Measurements from ENCODE around the gene NUDT21.
"Not testable (repeated sequence)": the region's sequence is repeated elsewhere in the genome, so short reads cannot be mapped to it uniquely, and the experiment has no call there.

The NUDT21 gene

DNA sequence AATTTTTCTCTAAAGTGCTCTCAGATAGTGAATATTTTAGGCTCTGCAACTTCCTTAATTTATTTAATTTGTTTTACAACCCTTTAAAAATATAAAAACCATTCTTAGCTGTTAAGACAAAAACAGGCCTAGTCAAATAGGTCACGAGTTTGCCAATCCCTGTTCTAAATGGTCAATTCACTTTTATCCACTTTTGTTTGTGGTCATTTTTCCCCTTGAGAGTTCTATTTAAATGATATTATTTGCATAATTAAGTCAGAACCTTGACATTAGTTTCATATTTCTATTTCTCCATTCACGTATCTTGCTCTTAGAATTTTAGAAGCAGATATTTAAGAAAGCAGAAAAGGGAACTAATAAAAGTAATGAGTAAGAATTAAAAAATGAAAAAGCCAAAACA lies 29.8 kb downstream of the NUDT21 start:
- in situ Hi-C loops (cut with HindIII; ENCODE audit: low sequenced_read_pairs): no loop called here

- in situ Hi-C loops (cut with HindIII; ENCODE audit: low sequenced_read_pairs): no loop called here
Observed at GRCh38 chr16:56420613-56421012, 30.5 kb downstream of the NUDT21 start.

DNA sequence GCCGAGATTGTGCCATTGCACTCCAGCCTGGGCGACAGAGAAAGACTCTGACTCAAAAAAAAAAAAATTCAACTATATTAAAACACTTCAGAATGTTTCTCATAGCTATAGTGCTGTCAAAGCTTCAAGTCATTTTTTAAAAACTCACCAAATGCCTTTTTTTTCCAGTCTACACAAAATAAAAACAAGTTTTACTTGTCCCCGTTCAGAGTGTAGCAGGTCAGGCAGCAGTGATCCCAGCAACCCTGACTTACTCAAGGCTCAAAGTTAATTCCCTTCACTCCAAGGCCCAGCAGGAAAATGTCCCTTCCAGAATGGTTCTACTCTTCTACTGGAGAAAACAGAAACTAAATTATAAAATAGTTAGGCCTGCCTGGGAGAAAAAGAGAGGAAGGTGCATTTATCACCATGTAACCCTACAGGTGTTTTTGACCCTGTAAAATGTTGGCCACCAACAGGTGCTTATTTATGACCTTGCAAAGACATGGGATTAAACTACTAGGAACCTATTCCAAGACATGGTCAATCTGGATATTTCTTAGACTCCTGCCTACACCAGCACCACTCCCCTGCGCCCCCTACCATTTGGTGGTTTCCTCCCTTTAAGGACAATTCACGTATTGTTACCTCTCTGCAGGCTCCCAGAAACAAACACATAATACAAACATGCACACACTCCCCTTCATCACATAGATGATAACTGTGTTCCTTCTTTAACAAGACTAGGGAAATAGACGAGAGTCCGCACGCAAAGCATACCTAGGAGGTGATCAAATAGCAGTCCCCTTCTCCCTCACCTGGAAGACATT lies 31.2 kb downstream of the NUDT21 start:
- in situ Hi-C loops (cut with HindIII; ENCODE audit: low sequenced_read_pairs): no loop called here

- in situ Hi-C loops (cut with HindIII; ENCODE audit: low sequenced_read_pairs): no loop called here
Observed at GRCh38 chr16:56417138-56417537, 34.0 kb downstream of the NUDT21 start.

GRCh38 chr16:56415875-56416274 lies 35.3 kb downstream of the NUDT21 start:
- in situ Hi-C loops (cut with HindIII; ENCODE audit: low sequenced_read_pairs): no loop called here

GRCh38 chr16:56414366-56414765 lies 36.8 kb downstream of the NUDT21 start:
- in situ Hi-C loops (cut with HindIII; ENCODE audit: low sequenced_read_pairs): no loop called here

GRCh38 chr16:56413381-56413780 lies 37.8 kb downstream of the NUDT21 start:
- in situ Hi-C loops (cut with HindIII; ENCODE audit: low sequenced_read_pairs): no loop called here

- in situ Hi-C loops (cut with HindIII; ENCODE audit: low sequenced_read_pairs): no loop called here
Observed at GRCh38 chr16:56411624-56412023, 39.5 kb downstream of the NUDT21 start.

GRCh38 chr16:56411123-56411522 lies 40.0 kb downstream of the NUDT21 start:
- in situ Hi-C loops (cut with HindIII; ENCODE audit: low sequenced_read_pairs): no loop called here

DNA sequence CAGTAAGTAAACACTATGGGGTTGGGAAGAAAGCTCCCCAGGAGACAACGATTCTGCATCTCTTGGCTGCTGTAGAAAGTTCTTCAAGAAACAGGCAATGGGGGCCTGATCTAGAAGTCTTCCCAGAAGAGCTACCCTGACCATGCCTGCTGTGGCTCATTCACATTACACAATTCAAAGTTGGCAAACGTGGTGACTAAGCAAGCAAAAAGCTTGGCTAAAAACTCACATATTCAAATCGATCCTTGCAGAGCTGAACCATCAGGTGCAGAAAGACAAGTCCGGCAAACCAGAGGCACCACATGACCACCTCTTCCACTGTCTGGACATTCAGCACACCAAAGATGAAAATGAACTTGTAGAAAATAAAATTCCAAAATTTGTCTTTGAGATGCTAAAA lies 41.9 kb downstream of the NUDT21 start:
- in situ Hi-C loops (cut with HindIII; ENCODE audit: low sequenced_read_pairs): no loop called here

DNA sequence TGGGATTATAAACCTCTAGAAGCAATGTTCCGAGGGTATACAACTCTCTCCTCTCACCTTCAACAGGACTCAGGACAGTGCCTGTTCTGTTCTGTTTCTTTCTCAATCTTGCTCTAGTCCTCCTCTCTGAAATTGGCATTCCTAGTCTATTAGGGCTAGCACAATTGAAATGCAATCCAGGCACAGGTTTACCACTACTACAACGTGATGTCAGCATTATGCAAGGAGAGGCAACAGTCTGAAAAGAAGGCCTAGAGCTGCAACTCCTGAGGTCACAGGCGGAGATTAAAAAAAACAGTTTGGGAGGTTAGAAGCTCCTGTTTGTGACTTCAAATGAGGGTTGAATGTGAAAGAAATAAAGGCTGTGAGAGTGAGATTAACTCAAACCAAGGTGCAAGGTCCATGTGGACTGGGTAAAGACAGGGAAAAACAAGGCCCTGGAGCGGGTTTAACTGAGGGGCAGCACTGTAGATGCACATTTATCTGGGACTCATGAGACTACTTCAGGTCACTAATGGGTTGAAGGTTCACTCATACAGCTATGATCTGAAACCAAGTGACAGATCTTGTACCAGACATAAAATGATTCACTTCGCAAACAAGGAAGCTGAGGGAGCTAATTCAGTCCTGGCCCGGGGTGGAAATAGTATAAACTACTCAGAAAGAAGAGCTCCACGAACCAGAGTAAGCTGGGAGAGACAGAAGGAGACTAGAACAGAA lies 42.6 kb downstream of the NUDT21 start:
- in situ Hi-C loops (cut with HindIII; ENCODE audit: low sequenced_read_pairs): no loop called here

- in situ Hi-C loops (cut with HindIII; ENCODE audit: low sequenced_read_pairs): no loop called here
Observed at GRCh38 chr16:56405977-56406672, 45.0 kb downstream of the NUDT21 start.

DNA sequence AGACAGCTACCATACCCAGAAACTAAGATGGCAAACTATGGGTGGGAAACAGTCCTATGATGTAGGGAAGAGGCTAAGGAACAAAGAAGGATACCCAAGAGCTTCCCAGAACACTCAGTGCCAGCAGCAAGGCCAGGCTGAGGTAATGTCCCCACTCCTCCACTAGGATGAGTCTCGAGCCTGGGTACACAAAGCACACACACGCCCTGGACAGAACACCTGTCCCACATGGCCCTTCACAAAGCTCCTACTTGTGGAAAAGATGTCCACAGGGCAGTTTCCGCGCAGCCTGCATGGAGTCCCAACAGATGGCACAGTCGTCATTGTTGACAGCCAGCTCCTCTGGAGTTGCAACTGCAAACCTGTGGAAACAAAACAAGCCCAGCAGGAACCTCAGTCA lies 49.6 kb downstream of the NUDT21 start:
- in situ Hi-C loops (cut with HindIII; ENCODE audit: low sequenced_read_pairs): no loop called here

DNA sequence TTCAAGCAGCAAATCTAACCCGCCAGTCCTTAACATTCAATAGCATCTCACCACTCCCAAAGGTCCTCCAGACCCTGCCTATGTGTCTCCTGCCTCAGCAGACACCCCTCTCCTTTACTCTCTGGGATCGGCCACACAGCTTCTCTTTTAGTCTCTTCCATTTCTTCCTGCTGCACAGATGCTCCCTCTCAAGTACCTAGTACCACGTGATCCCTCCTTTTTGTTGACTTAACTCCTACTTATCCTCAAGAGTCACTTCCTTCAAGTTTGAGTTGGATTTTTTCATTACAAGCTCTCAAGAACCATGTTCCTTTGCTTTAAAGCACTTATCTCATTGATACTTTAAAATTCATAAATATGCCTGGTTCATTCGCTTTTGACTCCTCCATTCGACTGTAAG lies 50.7 kb downstream of the NUDT21 start:
- in situ Hi-C loops (cut with HindIII; ENCODE audit: low sequenced_read_pairs): no loop called here

- in situ Hi-C loops (cut with HindIII; ENCODE audit: low sequenced_read_pairs): no loop called here
Observed at GRCh38 chr16:56399486-56399885, 51.6 kb downstream of the NUDT21 start.

GRCh38 chr16:56399047-56399446 lies 52.1 kb downstream of the NUDT21 start:
- in situ Hi-C loops (cut with HindIII; ENCODE audit: low sequenced_read_pairs): no loop called here

DNA sequence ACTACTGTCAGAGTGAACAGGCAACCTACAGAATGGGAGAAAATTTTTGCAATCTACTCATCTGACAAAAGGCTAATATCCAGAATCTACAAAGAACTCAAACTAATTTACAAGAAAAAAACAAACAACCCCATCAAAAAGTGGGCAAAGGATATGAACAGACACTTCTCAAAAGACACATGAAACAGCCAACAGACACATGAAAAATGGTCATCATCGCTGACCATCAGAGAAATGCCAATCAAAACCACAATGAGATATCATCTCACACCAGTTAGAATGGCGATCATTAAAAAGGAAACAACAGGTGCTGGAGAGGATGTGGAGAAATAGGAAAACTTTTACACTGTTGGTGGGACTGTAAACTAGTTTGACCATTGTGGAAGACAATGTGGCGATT lies 54.4 kb downstream of the NUDT21 start:
- in situ Hi-C loops (cut with HindIII; ENCODE audit: low sequenced_read_pairs): not testable (repeated sequence)

DNA sequence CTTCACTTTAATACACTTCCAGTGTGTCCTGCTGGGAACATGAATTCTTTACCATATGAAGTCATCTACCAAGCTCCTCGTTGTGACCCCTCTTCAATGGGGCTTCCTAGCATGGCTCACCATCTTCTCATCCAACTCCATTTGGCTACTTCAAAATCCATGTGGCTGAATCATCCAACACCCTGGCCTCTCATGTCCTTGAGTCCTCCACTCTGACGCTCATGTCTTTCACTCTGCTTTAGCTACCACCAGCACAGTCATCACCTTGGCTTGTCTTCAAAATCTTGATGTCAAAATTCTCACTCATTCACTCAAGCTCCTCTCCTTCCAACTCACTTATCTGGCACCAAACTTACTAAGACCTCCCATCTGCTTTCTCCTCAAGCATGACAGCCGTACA lies 61.6 kb downstream of the NUDT21 start:
- in situ Hi-C loops (cut with HindIII; ENCODE audit: low sequenced_read_pairs): no loop called here

DNA sequence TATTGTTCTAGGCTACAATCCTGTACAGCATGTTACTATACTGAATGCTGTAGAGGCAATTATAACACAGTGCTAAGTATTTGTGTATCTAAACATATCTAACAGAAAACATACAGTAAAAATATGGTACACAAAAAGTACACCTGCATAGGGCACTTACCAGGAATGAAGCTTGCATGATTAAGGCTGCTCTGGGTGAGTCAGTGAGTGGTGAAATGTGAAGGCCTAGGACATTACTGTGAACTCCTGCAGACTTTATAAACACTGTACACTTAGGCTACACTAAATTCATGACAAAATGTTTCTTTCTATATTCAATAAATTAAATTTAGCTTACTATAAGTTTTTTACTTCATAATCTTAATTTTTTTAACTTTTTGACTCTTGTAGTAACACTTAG lies 62.9 kb downstream of the NUDT21 start:
- in situ Hi-C loops (cut with HindIII; ENCODE audit: low sequenced_read_pairs): no loop called here

GRCh38 chr16:56387396-56387795 lies 63.7 kb downstream of the NUDT21 start:
- in situ Hi-C loops (cut with HindIII; ENCODE audit: low sequenced_read_pairs): no loop called here

DNA sequence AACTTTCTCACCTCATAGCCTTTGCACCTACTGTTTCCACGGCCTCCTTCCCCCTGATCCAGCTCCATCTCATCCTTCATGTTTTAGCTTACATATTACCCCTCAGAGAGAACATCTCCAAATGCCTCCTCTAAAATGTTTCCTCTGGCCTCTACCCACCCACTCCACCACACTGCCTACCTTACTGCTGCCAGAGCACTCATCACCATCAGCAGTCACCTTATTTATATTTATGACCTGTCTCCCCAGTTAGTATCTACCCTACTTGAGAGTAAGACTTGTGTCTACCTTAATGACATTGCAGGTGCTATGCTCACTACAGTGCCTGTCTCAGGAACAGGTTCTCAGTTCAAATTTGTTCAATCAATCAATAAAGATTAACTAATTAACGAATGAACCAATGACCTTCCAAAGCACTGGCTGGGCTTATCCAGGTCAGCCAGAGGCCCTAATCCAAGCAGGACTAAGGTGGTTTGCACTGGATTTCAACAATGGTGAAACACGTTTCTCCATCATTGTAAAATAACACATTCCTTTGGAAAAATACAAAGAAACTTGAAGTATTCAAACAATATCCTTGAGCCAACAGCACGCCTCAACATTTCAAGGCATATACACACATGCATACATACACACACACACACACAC lies 66.9 kb downstream of the NUDT21 start:
- in situ Hi-C loops (cut with HindIII; ENCODE audit: low sequenced_read_pairs): no loop called here

All from endothelial cell of hepatic sinusoid (primary cell).